NCI-H1105 (cell line): ENCODE data around the gene METTL8.
"Not testable (repeated sequence)": the region's sequence is repeated elsewhere in the genome, so short reads cannot be mapped to it uniquely, and the experiment has no call there.

Experiments
- DNase-seq: peaks from one replicate; lab custom pipeline; 2025; lab: John Stamatoyannopoulos, UW

Gene METTL8

DNA sequence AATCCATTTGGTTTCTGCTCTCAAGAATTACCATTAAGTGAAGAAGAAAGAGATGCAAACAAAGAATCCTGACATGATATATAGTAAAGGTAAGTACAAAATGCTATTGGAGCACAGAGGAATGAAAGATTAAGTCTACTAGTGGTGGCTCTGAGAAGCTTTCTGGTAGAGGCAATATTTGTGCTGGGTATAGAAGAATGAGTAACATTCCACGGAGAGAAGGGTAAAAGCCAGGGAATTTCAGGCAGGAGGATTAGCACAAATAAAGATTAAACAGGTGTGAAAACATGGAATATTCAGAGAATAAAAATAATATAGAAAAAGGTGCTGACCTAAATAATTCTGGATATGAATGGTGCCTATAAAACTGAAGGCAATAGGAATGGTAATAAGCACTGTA, 31.8 kb downstream of the METTL8 start:
- no peak for DNase-seq

DNA sequence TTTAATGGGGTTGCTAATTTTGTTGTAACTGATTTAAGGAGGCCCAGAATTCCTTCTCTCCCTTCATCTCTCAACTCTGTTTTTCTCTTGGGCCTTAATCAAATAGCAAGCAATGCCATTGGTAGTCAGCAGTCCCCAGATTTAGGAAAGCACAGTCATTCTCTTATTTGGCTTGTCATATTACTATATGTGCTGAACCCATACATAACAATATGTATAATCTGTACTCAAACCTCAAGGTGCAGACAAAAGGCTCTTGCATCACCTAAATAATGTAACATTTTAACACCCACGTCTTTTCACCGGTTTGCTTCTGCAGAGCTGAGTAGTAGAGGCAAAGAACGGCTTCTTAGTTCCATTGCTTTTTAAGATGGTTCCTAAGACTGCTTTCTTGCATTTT, 33.4 kb downstream of the METTL8 start:
- no peak for DNase-seq

DNA sequence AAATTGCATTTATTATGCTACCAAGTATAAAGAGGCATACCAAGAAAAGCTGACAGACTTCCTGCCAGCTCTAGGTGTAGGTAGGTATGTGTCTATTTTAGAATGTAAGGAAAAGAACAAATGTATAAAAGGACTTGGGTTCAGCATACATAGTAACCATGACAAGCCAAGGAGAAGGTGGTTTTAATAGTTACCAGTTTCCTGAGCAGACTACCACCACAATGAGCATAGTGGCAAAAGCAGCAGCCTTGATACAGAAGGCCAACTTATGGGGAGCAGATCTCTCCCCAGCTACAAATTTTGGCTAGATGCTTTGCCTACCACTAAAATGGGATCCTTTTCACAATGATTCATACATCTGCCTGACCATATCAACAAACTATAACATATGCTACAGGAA, 34.5 kb downstream of the METTL8 start:
- DNase-seq, result no peak

DNA sequence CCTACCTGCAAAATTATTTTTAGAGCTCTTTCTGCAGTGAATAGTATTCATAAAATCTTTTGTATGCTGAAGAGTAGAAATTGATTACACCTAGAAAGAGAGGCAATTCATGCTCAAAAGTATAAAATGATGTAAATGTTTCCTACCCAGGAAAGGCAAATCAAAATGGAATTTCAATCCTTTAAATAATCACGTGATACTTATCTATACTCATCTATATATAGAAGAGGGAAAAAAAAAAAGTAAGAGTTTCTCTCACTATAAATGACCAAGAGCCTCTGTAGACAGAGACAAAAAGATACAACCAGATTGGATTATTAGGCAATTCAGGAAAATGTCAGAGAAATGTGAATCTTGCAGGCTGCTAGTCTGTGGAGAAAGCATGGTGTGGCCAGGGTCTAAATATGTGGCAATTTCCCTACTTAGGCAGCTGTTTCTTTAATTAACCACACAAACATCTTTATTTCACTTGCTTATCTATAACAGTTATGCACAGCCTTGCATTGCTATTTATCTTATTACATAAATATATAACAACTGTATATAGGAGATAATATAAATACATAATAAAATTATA, 39.5 kb downstream of the METTL8 start:
- no peak for DNase-seq

DNA sequence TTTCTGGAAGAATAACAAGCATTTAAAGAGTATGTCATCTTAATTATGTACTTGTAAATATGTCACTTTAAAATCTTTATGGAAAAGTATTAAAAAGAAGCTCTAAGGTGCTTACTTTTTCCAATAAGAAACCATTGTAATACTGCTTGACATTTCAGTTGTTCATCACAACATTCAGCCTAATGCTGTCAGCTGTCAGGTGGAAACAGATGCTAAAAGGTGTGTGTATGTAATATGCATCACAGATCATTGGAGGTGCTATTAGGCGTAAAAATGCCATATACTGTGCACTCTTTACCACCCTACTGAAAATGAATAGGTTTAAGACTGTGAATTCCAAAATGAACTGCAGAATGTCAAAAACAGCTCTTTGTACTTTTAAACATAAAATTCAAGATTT, 40.3 kb downstream of the METTL8 start:
- DNase-seq, result no peak

DNA sequence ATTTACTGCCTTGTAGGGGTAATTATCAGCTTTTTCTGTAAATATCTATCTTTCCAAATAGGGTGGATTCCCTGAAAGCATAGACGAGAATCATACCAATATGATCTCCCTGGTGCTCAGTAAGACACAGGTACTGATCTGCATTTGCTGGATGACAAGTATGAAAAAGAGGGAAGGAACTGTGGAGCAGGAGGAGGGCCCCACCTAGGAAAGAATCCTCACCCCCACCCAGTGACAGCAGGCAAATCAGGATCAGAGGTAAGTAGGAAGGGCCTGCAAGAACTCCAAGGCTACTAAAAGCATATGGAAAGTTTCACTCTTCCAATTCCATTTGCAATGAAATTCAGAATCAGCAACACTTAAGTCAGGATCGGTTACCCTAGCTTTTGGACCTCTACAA, 42.3 kb downstream of the METTL8 start:
- no peak for DNase-seq

DNA sequence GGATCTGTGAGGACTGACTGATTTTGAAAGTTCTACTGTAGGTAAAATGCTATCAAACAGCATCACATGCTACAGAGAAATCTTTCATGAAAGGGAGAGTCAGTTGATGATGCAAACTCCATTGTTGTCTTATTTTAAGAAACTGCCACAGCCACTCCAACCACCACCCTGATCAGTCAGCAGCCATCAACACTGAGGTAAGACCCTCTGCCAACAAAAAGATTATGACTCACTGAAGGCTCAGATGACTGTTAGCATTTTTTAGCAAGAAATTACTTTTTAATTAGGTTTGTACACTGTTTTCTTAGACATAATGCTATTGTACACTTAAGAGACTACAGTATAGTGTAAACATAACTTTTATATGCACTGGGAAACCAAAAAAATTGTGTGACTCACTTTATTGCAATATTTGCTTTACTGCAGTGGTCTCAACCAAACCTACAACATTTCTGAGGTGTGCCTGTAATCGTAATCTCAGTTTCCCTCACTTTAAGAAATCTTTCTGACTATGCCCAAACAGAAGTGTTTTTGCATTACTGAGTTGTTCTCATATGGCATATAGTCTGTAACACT, 42.8 kb downstream of the METTL8 start:
- no peak for DNase-seq

DNA sequence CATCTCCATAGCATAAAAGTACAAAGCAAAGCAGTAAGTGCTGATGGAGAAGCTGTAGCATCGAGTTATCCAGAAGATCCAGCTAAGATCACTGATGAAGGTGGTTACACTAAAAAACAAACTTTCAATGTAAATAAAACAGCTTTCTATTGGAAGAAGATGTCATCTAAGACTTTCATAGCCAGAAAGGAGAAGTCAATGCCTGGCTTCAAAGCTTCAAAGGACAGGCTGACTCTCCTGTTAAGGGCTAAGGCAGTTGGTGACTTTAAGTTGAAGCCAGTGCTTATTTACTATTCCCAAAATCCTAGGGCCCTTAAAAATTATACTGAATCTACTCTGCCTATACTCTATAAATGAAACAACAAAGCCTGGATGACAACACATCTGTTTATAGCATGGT, 44.0 kb downstream of the METTL8 start:
- DNase-seq, result no peak

DNA sequence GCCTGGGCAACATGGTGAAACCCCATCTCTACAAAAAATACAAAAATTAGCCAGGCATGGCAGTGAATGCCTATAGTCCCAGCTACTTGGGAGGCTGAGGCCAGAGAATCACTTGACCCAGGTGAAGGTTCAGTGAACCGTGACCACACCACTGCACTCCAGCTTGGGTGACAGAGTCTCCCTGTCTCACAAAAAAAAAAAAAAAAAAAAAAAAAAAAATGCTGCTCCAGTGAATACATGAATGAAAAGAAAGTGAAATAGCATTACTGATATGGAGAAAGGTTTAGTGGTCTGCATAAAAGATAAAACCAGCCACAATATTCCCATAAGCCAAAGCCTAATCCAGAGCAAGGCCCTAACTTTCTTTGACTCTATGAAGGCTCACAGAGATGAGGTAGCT, 44.5 kb downstream of the METTL8 start:
- DNase-seq, result no peak

DNA sequence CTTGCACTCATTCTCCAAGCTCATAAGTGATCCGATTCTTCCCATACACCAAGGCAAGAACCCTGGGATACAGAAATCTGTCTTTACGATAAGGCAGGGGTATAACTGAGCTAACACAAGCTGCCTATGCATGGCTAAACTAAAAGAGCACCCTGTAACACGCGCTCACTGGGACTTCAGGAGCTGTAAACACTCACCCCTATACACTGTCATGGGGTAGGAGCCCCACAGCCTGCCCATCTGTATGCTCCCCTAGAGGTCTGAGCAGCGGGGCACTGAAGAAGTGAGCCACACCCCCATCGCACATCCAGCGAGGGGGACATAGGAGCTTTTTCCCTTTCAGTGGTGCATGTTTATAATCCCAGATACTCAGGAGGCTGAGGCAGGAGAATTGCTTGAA, 46.7 kb downstream of the METTL8 start:
- DNase-seq, result no peak

DNA sequence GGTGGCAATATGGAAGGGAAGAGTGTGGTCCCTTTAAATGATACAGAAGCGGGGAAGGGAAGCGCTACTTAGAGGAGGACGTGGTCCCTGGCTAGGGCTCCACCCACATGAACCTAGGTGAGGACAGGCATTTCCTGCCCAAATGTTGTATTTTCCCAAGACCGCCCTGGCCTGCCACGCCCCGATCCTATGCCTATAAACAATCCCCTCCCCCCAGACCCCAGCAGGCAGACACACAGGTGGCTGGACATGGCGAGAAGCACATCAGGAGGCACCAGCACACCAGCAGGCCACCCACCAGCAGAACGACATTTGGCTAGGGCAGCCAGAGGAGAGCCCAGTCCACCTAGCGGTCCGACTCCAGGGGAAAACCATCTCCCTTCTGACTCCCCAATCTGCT, 47.2 kb downstream of the METTL8 start:
- DNase-seq, result no peak

DNA sequence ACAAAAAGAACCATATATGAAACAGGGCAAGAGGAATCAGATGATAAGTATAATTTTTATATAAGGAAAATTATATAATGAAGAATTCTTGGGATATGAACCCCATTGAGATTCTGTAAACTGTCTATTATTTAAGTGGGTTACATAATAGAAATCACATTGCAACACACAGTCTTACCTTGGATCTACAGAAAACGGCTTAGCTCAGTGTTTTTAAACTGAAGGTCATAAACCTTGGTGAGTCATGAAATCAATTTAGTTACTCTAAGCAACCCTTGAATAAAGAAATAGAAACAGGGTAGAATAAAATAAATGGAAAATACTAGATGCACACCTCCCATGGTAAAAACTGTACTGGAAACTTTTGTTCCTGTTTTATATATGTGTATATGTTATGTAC, 50.7 kb downstream of the METTL8 start:
- no peak for DNase-seq

DNA sequence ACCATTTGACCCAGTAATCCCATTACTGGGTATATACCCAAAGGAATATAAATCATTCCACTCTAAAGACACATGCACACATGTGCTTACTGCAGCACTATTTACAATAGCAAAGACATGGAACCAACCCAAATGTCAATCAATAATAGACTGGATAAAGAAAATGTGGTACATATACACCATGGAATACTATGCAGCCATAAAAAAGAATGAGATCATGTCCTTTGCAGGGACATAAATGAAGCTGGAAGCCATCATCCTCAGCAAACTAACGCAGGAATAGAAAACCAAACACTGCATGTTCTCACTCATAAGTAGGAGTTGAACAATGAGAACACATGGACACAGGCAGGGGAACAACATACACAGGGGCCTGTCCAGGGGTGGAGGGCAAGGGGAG, 51.6 kb downstream of the METTL8 start:
- not testable (repeated sequence) for DNase-seq

DNA sequence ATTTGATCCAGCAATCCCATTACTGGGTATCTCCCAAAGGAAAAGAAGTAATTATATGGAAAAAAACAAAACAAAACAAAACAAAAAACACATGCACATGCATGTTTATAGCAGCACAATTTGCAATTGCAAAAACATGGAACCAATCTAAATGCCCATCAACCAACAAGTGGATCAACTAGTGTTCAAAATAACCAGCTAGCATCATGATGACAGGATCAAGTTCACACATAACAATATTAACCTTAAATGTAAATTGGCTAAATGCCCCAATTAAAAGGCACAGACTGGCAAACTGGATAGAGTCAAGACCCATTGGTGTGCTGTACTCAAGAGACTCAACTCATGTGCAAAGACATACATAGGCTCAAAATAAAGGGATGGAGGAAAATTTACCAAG, 55.9 kb downstream of the METTL8 start:
- DNase-seq, result not testable (repeated sequence)

DNA sequence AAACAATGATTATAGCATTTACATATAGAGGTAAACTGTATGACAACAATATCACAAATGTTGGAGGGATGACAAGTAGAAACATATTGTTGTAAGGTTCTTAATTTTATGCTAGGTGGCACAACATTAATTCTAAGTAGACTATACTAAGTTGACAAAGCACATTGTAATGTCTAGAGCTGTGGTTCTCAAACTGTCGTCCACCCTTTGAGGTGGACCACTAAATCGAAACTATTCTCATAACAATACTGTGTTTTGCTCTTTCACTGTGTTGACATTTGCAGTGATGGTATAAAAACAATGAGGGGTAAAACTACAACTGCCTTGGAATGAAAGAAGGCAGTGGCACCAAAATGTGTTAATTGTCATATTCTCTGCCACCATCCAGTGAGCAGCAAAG, 66.1 kb downstream of the METTL8 start:
- no peak for DNase-seq

DNA sequence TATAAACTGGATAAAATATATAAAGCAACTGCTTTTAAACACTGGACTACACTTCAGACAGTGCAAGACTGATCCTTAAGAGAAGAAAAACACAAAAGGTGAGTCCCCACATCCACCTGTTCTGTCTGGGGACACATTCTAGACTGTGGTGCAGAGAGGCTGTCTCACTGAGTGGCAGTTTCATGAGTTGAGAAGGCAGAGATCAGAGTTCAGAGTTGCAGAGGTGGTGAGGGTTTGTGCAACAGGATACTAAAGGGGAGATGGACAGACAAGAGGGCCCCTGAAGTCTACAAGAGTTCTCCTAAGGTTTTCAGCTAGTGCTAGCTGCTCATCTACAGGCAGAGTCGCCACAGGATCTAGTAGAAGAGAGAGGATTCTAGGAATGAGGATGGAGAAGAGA, 68.0 kb downstream of the METTL8 start:
- DNase-seq, result no peak

DNA sequence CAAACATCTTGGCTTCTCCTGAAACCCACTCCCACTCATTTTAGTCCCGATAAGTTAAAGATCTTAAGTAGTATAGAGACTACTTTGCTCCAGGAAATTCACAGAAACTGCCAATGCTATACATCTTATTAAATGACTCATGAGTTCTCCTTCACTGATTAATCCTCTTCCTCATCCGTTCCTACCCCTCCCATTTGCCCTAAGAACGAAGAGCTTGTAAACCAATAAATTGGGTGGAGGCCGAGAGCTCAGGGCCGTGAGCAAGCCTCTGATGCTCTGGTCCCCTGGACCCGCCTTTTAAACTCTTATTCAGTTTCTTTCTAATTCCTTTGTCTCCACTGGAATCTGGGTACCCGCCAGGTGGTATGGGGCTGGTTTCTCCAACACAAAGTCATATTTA, 68.6 kb downstream of the METTL8 start:
- DNase-seq, result no peak

DNA sequence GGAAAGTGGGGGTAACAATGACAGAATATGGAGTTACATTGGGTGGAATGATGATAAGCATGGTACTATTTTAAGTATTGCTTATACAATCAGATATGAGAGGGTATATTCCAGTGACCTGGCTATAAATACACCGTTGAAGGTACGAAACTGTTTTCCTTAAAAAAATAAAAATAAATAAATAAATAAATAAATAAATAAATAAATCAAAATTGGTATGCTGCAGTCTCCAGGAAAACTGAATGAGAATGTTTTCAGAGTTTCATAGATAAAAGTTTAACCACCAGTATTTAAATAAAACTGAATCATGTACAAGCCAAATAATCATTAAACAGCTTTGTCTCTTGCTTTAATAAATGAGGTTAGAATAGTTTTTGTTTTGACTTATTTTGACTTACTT, 71.4 kb downstream of the METTL8 start:
- DNase-seq, result no peak

DNA sequence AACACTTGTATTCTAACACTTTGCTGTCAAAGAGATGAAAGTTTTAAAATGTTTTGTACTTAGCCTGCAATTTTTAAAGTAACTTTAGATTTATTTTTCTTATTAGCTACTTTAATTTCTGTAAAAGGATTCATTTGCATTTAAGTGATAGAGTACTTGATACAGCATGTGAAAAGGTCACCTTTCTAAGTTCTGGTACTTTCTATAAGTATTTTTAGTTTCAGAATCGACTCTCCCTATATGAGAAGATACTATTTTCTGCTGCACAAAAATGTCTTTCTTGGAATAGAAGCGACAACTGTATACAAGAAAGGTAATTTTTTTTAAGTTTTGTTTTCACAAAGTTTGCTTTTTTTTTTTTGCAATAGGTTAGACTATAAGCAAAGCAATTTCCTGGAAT, 72.9 kb downstream of the METTL8 start:
- DNase-seq, result no peak

DNA sequence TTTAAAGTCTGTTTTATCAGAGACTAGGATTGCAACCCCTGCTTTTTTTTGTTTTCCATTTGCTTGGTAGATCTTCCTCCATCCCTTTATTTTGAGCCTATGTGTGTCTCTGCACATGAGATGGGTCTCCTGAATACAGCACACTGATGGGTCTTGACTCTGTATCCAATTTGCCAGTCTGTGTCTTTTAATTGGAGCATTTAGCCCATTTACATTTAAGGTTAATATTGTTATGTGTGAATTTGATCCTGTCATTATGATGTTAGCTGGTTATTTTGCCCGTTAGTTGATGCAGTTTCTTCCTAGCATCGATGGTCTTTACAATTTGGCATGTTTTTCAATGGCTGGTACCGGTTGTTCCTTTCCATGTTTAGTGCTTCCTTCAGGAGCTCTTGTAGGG, 80.0 kb downstream of the METTL8 start:
- not testable (repeated sequence) for DNase-seq

DNA sequence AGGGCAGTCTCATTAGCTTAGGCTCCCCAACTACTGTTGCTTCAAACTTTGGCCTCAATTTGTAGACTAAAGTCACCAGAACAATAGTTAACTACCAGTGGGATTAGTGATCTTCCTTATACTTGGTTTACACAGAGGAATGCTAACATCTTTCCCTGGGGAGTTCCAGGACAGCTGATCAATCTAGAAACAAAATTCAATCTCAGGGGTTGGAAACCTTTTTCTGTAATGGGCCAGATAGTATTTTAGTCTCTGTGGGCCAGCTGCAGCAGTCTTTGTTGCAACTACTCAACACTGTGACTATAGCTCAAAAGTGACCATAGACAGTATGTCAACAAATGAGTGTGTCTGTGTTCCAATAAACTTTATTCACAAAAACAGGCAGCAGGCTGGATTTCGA, 85.7 kb downstream of the METTL8 start:
- no peak for DNase-seq

DNA sequence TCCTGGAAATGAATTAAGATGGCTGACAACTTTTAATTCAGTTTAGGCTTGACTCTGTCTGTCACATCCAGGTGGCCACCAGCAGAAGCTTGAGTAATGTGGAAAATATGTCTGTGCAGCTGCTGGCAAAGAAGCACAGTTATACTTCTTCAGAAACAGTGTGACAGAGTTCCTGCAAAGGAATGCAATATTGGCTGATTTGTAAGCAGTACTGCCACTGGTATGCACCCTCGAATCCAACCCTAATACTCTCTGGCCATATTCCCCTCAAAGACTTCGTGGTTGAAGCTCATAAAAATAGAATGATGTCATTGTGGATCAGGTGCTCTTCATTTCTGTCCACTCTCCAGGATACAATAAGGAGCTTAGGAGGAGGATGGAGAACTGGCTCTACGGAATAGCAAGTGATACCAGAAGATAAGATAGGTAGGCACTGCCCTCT, 86.2 kb downstream of the METTL8 start:
- DNase-seq, result no peak

DNA sequence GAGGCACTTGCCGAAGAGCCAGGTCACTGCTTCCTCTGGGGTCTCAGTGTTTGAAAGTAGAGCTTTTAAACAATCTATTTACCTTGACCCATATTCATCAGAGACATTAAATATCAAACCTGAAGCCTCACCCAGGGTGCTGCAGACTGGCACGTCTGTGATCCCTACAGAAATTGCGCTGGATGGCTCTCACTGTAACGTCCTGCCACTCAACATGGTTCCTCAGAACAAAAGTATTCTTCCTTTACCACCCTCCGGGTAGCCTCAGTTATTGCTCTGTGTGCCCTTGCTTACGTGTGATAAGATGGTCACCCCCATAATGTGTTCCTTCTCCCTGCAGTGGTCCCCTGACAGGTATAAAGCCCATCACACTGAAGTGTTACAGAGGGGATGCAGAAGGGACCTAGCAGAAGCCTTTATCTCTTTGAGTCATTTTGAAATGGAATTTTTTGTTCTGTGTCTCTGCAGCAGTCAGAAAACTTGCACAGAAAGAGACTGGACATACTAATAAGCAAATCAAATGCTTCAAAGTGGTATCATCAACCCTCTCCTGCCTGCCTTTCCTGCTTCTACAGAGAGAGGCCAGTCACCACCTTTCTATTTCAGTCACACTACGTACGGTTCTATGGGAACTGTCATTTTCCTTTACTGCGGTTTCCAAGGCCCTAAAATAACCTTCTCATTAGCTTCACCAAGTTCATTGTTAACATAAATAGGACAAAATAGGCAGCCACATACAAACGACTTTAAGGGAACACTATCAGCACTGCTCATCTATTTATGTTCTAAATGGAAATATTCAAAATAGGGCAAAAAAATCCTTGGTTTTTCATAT, 86.8 kb downstream of the METTL8 start:
- no peak for DNase-seq
